Measurements from ENCODE around the gene SUPT4H1. TPM values are rescaled to one million over a fixed set of nuclear protein-coding genes. Genes with fewer than 3 reads are reported as not detected.
"Not testable (repeated sequence)": the region's sequence is repeated elsewhere in the genome, so short reads cannot be mapped to it uniquely, and the experiment has no call there.

SUPT4H1 gene
- total RNA-seq, result 10 to 100 TPM; 38.2 to 56.3 (median 44.2) TPM

GRCh38 chr17:58351831-58352595 lies at the start of gene SUPT4H1:
TSS of gene SUPT4H1 (minus strand) at chr17:58352201. CDS start at chr17:58352135, 66 bp downstream.
- intact Hi-C loops (cut with DNase I), result loop anchor here (10.0 kb wide), 1 partner anchor 63 kb away; the partner anchor contains the start of gene RNF43
- 0% methylated on average over 28 to 45 of the region's 60 CpGs for WGBS, 2 donors
- TF ChIP-seq, protein P1, sequence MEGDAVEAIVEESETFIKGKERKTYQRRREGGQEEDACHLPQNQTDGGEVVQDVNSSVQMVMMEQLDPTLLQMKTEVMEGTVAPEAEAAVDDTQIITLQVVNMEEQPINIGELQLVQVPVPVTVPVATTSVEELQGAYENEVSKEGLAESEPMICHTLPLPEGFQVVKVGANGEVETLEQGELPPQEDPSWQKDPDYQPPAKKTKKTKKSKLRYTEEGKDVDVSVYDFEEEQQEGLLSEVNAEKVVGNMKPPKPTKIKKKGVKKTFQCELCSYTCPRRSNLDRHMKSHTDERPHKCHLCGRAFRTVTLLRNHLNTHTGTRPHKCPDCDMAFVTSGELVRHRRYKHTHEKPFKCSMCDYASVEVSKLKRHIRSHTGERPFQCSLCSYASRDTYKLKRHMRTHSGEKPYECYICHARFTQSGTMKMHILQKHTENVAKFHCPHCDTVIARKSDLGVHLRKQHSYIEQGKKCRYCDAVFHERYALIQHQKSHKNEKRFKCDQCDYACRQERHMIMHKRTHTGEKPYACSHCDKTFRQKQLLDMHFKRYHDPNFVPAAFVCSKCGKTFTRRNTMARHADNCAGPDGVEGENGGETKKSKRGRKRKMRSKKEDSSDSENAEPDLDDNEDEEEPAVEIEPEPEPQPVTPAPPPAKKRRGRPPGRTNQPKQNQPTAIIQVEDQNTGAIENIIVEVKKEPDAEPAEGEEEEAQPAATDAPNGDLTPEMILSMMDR (IDR thresholded peaks at IDR 0.05), result peak in 1 of 6 experiments; percentile 26
- peak; percentile 51 to 85 for TF ChIP-seq POLR2A (IDR thresholded peaks at IDR 0.05)

GRCh38 chr17:58401287-58401686 lies 49.3 kb upstream of the SUPT4H1 start:
- TF ChIP-seq, protein P1 (IDR thresholded peaks at IDR 0.05), result no peak
- no peak for TF ChIP-seq POLR2A (IDR thresholded peaks at IDR 0.05)
- no peaks in the 10 kb centered on the region for H3K27me3 ChIP-seq
- H3K36me3 ChIP-seq, result no peaks in the 10 kb centered on the region
- no peak overlapping the region for H3K27ac ChIP-seq
- no peaks in the 10 kb centered on the region for H3K4me1 ChIP-seq
- intact Hi-C loops (cut with DNase I), result no loop called here
- no peak for DNase-seq
- no peak overlapping the region for H3K4me3 ChIP-seq (replicated peaks in 1 of 3)
- WGBS, 2 donors, result 60 to 63% methylated on average over 2 of the region's 2 CpGs
- H3K9me3 ChIP-seq, result no peaks in the 10 kb centered on the region

More at GRCh38 chr17:58351831-58352595, at the start of gene SUPT4H1:
- Histone ChIP-seq H3K27ac (peak within 1 kb of the TSS; percentile 51 to 87 (median 78)), H3K27me3 (no peaks in the 10 kb centered on the region), H3K9me3 (no peaks in the 10 kb centered on the region), H3K36me3 (peaks cover 33 to 35% of the 10 kb centered on the region in 2 donors), H3K4me3 (replicated peaks in 1 of 3) (peak within 1 kb of the TSS; percentile 19 to 98 (median 84)), H3K4me1 (peaks cover 11 to 14% of the 10 kb centered on the region in 2 donors)
- DNase-seq, result peak; percentile 91 to 92

DNA sequence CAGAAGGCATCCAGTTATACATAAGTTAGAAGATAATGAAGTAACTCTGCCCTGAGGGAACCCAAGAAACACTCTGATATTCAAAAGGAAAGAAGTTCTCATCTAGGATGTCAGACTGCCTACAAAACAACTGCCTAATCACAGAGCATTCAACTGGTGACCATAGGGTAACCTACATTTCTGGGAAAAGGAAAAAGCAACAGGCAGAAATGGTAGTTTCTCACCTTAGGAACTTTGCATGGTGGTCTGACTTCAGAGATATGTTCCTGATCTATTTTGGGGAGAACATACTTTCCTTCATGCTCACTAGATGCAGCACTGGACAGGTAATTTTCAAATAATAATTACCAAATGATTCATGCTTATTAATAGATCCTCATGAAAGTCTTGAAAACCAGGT lies 48.8 kb upstream of the SUPT4H1 start:
- intact Hi-C loops (cut with DNase I), result no loop called here
- Histone ChIP-seq H3K36me3 (no peaks in the 10 kb centered on the region), H3K27ac (no peak overlapping the region), H3K4me3 (replicated peaks in 1 of 3) (no peak overlapping the region), H3K27me3 (no peaks in the 10 kb centered on the region), H3K4me1 (no peaks in the 10 kb centered on the region), H3K9me3 (no peaks in the 10 kb centered on the region)
- TF ChIP-seq POLR2A (IDR thresholded peaks at IDR 0.05), result no peak
- TF ChIP-seq, protein P1 (IDR thresholded peaks at IDR 0.05), result no peak
- DNase-seq, result no peak

- H3K27ac ChIP-seq, result no peak overlapping the region
- TF ChIP-seq, protein P1 (IDR thresholded peaks at IDR 0.05), result no peak
- TF ChIP-seq POLR2A (IDR thresholded peaks at IDR 0.05), result no peak
- intact Hi-C loops (cut with DNase I), result no loop called here
- H3K27me3 ChIP-seq, result no peaks in the 10 kb centered on the region
- no peaks in the 10 kb centered on the region for H3K36me3 ChIP-seq
- WGBS, 2 donors, result 87 to 90% methylated on average over 3 of the region's 3 CpGs
- no peak overlapping the region for H3K4me3 ChIP-seq (replicated peaks in 1 of 3)
- H3K9me3 ChIP-seq, result no peaks in the 10 kb centered on the region
- no peaks in the 10 kb centered on the region for H3K4me1 ChIP-seq
- DNase-seq, result no peak
Measured at GRCh38 chr17:58399974-58400373, 48.0 kb upstream of the SUPT4H1 start.

DNA sequence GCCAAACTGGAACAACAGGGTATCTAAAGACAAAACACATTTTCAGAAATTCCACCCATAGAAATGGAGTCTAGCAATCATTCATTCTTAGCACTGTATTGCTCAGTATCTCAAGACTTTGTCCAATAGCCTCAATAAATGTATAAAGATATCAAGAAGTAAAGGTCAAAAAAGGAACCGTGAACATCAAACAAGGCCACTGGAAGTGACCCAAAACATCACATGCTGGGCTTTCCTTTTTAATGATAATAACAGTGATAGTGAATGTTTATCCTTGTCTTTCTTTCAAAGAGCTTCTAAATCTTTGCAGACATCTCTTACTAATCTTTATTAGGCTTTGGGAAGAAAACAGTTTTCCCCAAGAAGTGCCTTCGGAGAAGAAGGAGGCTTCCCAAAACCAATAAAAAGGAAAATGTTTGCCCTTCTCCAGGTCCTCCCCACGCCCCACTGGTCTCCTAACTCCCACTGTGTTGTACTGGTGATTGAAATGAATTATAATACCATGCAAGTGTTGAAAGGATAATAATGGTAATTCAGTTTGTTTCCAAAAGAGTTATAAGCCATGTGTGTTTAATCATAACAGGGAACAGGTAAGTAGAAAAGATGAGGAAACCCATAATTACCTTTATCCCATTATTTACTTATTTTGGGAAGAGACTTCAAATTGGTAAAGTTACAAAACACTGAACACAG lies 46.7 kb upstream of the SUPT4H1 start:
- H3K9me3 ChIP-seq, result no peaks in the 10 kb centered on the region
- intact Hi-C loops (cut with DNase I), result no loop called here
- WGBS, 2 donors, result 64% methylated on average over 3 of the region's 3 CpGs

GRCh38 chr17:58397421-58397820 lies 45.4 kb upstream of the SUPT4H1 start:
- WGBS, 2 donors, result 89 to 93% methylated on average over 5 of the region's 5 CpGs
- H3K27me3 ChIP-seq; H3K27ac ChIP-seq; H3K9me3 ChIP-seq; H3K4me1 ChIP-seq; intact Hi-C loops (cut with DNase I); H3K4me3 ChIP-seq (replicated peaks in 1 of 3); DNase-seq; H3K36me3 ChIP-seq: not testable (repeated sequence)

More for the DNA sequence above, 46.7 kb upstream of the SUPT4H1 start:
- H3K27me3 ChIP-seq, result no peaks in the 10 kb centered on the region
- H3K36me3 ChIP-seq, result no peaks in the 10 kb centered on the region
- H3K4me3 ChIP-seq (replicated peaks in 1 of 3), result no peak overlapping the region
- no peak for TF ChIP-seq POLR2A (IDR thresholded peaks at IDR 0.05)
- TF ChIP-seq, protein P1 (IDR thresholded peaks at IDR 0.05), result no peak
- DNase-seq, result no peak
- H3K4me1 ChIP-seq, result no peaks in the 10 kb centered on the region
- no peak overlapping the region for H3K27ac ChIP-seq

Measured in thyroid gland (tissue), 4 donors.